Stimulated activated CD4-positive, alpha-beta T cell treated with anti-CD3 and anti-CD28 coated beads, Interleukin-4, amount 100 ng/mL, for 4 hours (primary cell): ENCODE measurements around the gene KLHL2.

ENCODE experiments used
- DNase-seq, 2 experiments: peaks; one replicate each; pipeline ENCODE4 v3.0.0-alpha.2; 2020

Gene KLHL2

GRCh38 chr4:165293927-165294649 lies 86.7 kb downstream of the KLHL2 start:
- DNase-seq: no peak

GRCh38 chr4:165294907-165295306 lies 87.5 kb downstream of the KLHL2 start:
- DNase-seq: no peak

- no peak for DNase-seq
These were observed 90.3 kb downstream of the KLHL2 start for GRCh38 chr4:165297626-165298025.

GRCh38 chr4:165299399-165300060 lies 92.2 kb downstream of the KLHL2 start:
- DNase-seq: no peak

- DNase-seq: no peak
These were observed 94.5 kb downstream of the KLHL2 start for GRCh38 chr4:165301833-165302232.

GRCh38 chr4:165302658-165303057 lies 95.3 kb downstream of the KLHL2 start:
- DNase-seq: no peak

GRCh38 chr4:165308166-165308565 lies 100.8 kb downstream of the KLHL2 start:
- no peak for DNase-seq

- DNase-seq: no peak
These were observed 101.2 kb downstream of the KLHL2 start for GRCh38 chr4:165308606-165309005.

GRCh38 chr4:165309456-165309855 lies 102.1 kb downstream of the KLHL2 start:
- no peak for DNase-seq

GRCh38 chr4:165312506-165312905 lies 105.1 kb downstream of the KLHL2 start:
- DNase-seq: no peak

- DNase-seq: no peak
These were observed 111.7 kb downstream of the KLHL2 start for GRCh38 chr4:165319030-165319429.

- DNase-seq: no peak
These were observed 112.1 kb downstream of the KLHL2 start for GRCh38 chr4:165319509-165319908.

- no peak for DNase-seq
These were observed 117.0 kb downstream of the KLHL2 start for GRCh38 chr4:165324236-165324917.

GRCh38 chr4:165324918-165325304 lies 117.5 kb downstream of the KLHL2 start:
- no peak for DNase-seq

GRCh38 chr4:165325732-165326512 lies 118.6 kb downstream of the KLHL2 start:
- no peak for DNase-seq

- no peak for DNase-seq
These were observed 119.5 kb downstream of the KLHL2 start for GRCh38 chr4:165326831-165327210.

- DNase-seq: peak; percentile 95 to 99
These were observed 120.1 kb downstream of the KLHL2 start, which contains the start of gene MSMO1 for GRCh38 chr4:165327211-165328100. TSS of gene MSMO1 (plus strand) at chr4:165327669. CDS start at chr4:165333371, 5,702 bp downstream.

GRCh38 chr4:165328101-165328425 lies 120.7 kb downstream of the KLHL2 start:
- no peak for DNase-seq

GRCh38 chr4:165328708-165329107 lies 121.3 kb downstream of the KLHL2 start:
- no peak for DNase-seq

GRCh38 chr4:165330071-165330470 lies 122.7 kb downstream of the KLHL2 start:
- no peak for DNase-seq

- DNase-seq: no peak
These were observed 123.3 kb downstream of the KLHL2 start for GRCh38 chr4:165330666-165331065.

GRCh38 chr4:165331359-165331758 lies 124.0 kb downstream of the KLHL2 start:
- DNase-seq: no peak
